ENCODE measurements around the gene ADSL.

GRCh38 chr22:40406063-40406890, 60.0 kb downstream of the ADSL start:
- no peak for TF ChIP-seq CTCF (IDR thresholded peaks at IDR 0.05 in 8 of 11, conservative IDR thresholded peaks at IDR 0.05 in 3 of 11)
- no peak for TF ChIP-seq POLR2A (IDR thresholded peaks at IDR 0.05)

Measured in spleen (tissue), 7 donors.